ENCODE results near the gene LARP4B. TPM values are rescaled to one million over a fixed set of nuclear protein-coding genes. Genes with fewer than 3 reads are reported as not detected.

The LARP4B gene
- polyA plus RNA-seq, 1 donor (not counting 4 experiments of a cell fraction or from before 2014, with no cell fraction given), result 39.4 TPM

DNA sequence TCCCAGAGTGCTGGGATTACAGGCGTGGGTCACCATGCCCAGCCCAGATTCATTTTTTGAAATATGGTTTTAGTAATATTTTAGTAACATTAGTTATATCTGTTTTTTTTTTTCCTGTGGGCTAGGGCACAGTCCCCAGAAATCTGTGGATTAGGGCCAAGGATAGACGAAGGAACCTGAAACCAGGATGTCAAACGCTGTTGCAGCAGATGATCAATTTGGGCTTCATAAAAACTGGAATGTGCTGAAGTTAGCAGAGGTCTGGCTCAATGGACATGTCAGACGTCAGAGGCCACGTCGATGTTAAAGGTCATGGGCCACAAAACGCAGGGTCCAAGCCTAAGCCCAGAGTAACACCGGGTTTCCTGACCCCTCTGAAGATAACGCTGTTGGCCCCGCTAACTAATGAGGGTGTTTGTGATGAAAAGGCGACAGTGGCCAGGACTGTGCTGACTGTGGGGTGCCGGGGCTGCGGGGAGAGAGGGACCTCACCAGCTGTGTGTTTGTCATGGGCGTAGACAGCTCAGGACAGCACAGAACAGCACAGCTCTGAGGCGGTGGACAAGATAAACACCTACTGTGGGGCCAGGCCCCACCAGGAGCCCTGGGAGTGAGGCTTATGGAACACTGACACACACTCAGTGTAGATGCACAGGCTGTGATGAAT lies 32.9 kb upstream of the LARP4B start:
- Histone ChIP-seq H3K36me3 (ENCODE audit: control insufficient read depth in 2 of 2, extremely low read depth in 1 of 2, insufficient read depth in 2 of 2, low read length in 2 of 2) (no peaks in the 10 kb centered on the region), H3K4me3 (ENCODE audit: control insufficient read depth in 2 of 3, extremely low read depth in 1 of 3, insufficient read depth in 2 of 3, low read depth in 1 of 3, low read length in 3 of 3) (no peak overlapping the region), H2AFZ (ENCODE audit: control insufficient read depth, low read length) (no peak overlapping the region), H3K79me2 (ENCODE audit: control insufficient read depth, insufficient read depth, low read length) (no peaks in the 10 kb centered on the region), H3K9me3 (ENCODE audit: control insufficient read depth, low read depth, low read length) (no peaks in the 10 kb centered on the region), H3K4me1 (ENCODE audit: control insufficient read depth, extremely low read depth, insufficient read depth, low read length) (no peaks in the 10 kb centered on the region), H4K20me1 (ENCODE audit: control insufficient read depth, extremely low read depth, insufficient read depth, low read length) (no peaks in the 10 kb centered on the region), H3K4me2 (ENCODE audit: control insufficient read depth, extremely low read depth, insufficient read depth, low read depth, low read length) (no peak overlapping the region), H3K27me3 (ENCODE audit: control insufficient read depth, extremely low read depth, insufficient read depth, low read length) (peaks cover 9% of the 10 kb centered on the region), H3K27ac (ENCODE audit: control insufficient read depth, insufficient read depth, low read length) (no peak overlapping the region), H3K9me1 (ENCODE audit: control insufficient read depth, extremely low read depth, insufficient read depth, low read length) (no peaks in the 10 kb centered on the region), H3K9ac (ENCODE audit: control insufficient read depth, extremely low read depth, insufficient read depth, low read length) (no peak overlapping the region)
- dilution Hi-C loops (cut with MboI; ENCODE audit: extremely low pct_ligation_motif_present, low sequenced_read_pairs), result no loop called here
- TF ChIP-seq, protein P1, sequence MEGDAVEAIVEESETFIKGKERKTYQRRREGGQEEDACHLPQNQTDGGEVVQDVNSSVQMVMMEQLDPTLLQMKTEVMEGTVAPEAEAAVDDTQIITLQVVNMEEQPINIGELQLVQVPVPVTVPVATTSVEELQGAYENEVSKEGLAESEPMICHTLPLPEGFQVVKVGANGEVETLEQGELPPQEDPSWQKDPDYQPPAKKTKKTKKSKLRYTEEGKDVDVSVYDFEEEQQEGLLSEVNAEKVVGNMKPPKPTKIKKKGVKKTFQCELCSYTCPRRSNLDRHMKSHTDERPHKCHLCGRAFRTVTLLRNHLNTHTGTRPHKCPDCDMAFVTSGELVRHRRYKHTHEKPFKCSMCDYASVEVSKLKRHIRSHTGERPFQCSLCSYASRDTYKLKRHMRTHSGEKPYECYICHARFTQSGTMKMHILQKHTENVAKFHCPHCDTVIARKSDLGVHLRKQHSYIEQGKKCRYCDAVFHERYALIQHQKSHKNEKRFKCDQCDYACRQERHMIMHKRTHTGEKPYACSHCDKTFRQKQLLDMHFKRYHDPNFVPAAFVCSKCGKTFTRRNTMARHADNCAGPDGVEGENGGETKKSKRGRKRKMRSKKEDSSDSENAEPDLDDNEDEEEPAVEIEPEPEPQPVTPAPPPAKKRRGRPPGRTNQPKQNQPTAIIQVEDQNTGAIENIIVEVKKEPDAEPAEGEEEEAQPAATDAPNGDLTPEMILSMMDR (optimal IDR thresholded peaks at IDR 0.05 in 1 of 3, IDR thresholded peaks at IDR 0.05 in 1 of 3, conservative IDR thresholded peaks at IDR 0.05 in 1 of 3; ENCODE audit: extremely low read depth in 1 of 3, insufficient read depth in 2 of 3, low read length in 3 of 3), result no peak
- TF ChIP-seq EZH2 (IDR thresholded peaks at IDR 0.05; ENCODE audit: low read length), result no peak
- DNase-seq (ENCODE audit: low read depth, low spot score) (no peak), FAIRE-seq (no peak)

DNA sequence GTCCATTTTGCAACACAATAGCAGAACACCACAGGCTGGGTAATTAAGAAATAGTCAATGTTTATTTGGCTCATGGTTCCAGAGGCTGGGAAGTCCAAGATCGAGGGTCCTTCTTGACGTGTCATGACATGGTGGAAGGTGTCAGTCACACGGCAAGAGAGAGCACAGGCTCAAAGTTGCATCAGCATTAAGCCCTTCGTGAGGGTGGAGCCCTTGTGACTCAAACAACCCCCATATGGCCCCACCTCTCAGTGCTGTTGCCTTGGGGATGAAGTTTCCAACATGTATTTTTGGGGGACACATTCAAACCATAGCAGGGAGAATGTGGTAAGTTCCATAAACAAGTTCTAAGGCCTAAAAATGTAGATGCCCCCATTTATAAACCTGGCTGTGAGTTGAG lies 32.1 kb upstream of the LARP4B start:
- H3K4me3 ChIP-seq (ENCODE audit: control insufficient read depth in 2 of 3, extremely low read depth in 1 of 3, insufficient read depth in 2 of 3, low read depth in 1 of 3, low read length in 3 of 3), result no peak overlapping the region
- H3K9me1 ChIP-seq (ENCODE audit: control insufficient read depth, extremely low read depth, insufficient read depth, low read length), result no peaks in the 10 kb centered on the region
- H3K9ac ChIP-seq (ENCODE audit: control insufficient read depth, extremely low read depth, insufficient read depth, low read length), result no peak overlapping the region
- H3K27ac ChIP-seq (ENCODE audit: control insufficient read depth, insufficient read depth, low read length), result no peak overlapping the region
- DNase-seq (ENCODE audit: low read depth, low spot score), result no peak
- no peaks in the 10 kb centered on the region for H4K20me1 ChIP-seq (ENCODE audit: control insufficient read depth, extremely low read depth, insufficient read depth, low read length)
- no peak overlapping the region for H2AFZ ChIP-seq (ENCODE audit: control insufficient read depth, low read length)
- no peak for FAIRE-seq
- no peak overlapping the region for H3K4me2 ChIP-seq (ENCODE audit: control insufficient read depth, extremely low read depth, insufficient read depth, low read depth, low read length)
- peaks cover 5% of the 10 kb centered on the region for H3K27me3 ChIP-seq (ENCODE audit: control insufficient read depth, extremely low read depth, insufficient read depth, low read length)
- no peaks in the 10 kb centered on the region for H3K79me2 ChIP-seq (ENCODE audit: control insufficient read depth, insufficient read depth, low read length)
- H3K36me3 ChIP-seq (ENCODE audit: control insufficient read depth in 2 of 2, extremely low read depth in 1 of 2, insufficient read depth in 2 of 2, low read length in 2 of 2), result no peaks in the 10 kb centered on the region
- H3K9me3 ChIP-seq (ENCODE audit: control insufficient read depth, low read depth, low read length), result no peaks in the 10 kb centered on the region
- dilution Hi-C loops (cut with MboI; ENCODE audit: extremely low pct_ligation_motif_present, low sequenced_read_pairs), result no loop called here
- H3K4me1 ChIP-seq (ENCODE audit: control insufficient read depth, extremely low read depth, insufficient read depth, low read length), result no peaks in the 10 kb centered on the region
- TF ChIP-seq, protein P1 (optimal IDR thresholded peaks at IDR 0.05 in 1 of 3, IDR thresholded peaks at IDR 0.05 in 1 of 3, conservative IDR thresholded peaks at IDR 0.05 in 1 of 3; ENCODE audit: extremely low read depth in 1 of 3, insufficient read depth in 2 of 3, low read length in 3 of 3), result no peak
- TF ChIP-seq EZH2 (IDR thresholded peaks at IDR 0.05; ENCODE audit: low read length), result no peak
